ENCODE results near the gene SLC30A1. TPM values are rescaled to one million over a fixed set of nuclear protein-coding genes. Genes with fewer than 3 reads are reported as not detected.

SLC30A1 gene, protein sequence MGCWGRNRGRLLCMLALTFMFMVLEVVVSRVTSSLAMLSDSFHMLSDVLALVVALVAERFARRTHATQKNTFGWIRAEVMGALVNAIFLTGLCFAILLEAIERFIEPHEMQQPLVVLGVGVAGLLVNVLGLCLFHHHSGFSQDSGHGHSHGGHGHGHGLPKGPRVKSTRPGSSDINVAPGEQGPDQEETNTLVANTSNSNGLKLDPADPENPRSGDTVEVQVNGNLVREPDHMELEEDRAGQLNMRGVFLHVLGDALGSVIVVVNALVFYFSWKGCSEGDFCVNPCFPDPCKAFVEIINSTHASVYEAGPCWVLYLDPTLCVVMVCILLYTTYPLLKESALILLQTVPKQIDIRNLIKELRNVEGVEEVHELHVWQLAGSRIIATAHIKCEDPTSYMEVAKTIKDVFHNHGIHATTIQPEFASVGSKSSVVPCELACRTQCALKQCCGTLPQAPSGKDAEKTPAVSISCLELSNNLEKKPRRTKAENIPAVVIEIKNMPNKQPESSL
- 3.2 and 4.6 TPM in 2 replicates for total RNA-seq

DNA sequence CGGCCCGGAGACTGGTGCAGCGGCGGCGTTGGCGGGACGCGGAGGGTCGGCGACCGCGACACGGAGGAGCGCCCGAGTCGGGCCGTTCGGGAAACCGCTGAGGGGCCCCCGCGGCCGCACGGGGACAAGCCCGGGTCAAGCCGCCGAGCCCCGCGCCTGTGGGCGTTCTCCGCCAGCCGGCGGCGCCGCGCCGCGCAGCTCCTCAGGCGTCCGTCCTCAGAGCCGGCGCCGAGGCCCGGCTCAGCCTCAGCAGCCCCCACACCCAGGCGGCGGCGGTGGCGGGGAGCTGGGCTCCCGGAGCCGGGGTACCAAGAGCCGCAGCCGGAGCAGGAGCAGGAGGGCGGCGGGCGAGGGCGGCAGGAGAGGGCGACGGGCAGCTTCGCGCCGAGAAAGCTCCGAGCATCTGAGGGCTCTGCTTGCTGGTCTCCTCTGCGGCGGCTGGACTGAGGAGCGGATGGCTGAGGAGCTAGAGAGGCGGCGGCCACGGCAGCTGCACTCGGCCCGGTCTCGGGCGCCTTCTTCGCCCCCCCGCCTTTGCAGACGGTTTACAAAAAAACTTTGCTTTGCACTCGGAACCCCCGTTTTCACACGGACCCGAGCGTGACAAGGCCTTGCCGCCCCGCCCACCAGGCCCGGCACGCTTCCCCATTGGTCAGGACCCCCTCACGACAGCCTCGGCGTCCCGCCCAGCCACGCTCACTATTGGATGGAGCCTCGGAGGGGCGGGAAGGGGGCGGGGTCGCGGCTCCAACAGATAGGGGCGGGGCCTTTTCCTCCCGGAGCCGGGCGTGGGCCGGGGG lies at the start of gene SLC30A1:
Gene SLC30A1, minus strand, starts transcription at position 522 of the 800 bp plus-strand sequence. CDS start 549 bp downstream, outside the sequence.

Other genes with a start within 250 kb of the SLC30A1 start
- not detected in 2 replicates for gene RD3, start 87.0 kb downstream of the SLC30A1 start, total RNA-seq
- 24.2 and 29.1 TPM in 2 replicates for gene NEK2, start 96.5 kb upstream of the SLC30A1 start, total RNA-seq